A673 (cell line): ENCODE results near the gene BHMT. TPM values are rescaled to one million over a fixed set of nuclear protein-coding genes. Genes with fewer than 3 reads are reported as not detected.

Source experiments
- BruUV-seq: library from RNA; stranded (reverse); fragments of 400-500 nt; replicated peaks from 2 replicates; lab custom pipeline; 2021; lab: Mats Ljungman, UMichigan
- CTCF ChIA-PET: fragments of 300-600 bp; sonication (Branson Sonifier 250); formaldehyde crosslinking; loops from one replicate; lab custom pipeline; 2022; ENCODE audit warnings: antibody characterized with exemption; lab: Charles Lee
- POLR2A ChIA-PET: fragments of 300-600 bp; sonication (Branson Sonifier 250); formaldehyde crosslinking; loops from one replicate; lab custom pipeline; 2022; ENCODE audit warnings: antibody characterized with exemption; ENCODE audit not compliant: low non-redundant PET; lab: Charles Lee
- DNase-seq: peaks from one replicate; pipeline ENCODE4 v3.0.0-alpha.2; 2015; ENCODE audit warnings: low spot score
- H3K27ac ChIP-seq: fragments of 200-600 bp; sonication (generic); 2 replicates; pipeline ENCODE4 v1.5.1; 2016; ENCODE audit warnings: mixed run types, low read depth, mild to moderate bottlenecking, mixed read lengths, antibody characterized with exemption, low read length; ENCODE audit not compliant: poor library complexity, severe bottlenecking
- H3K27me3 ChIP-seq: fragments of 200-600 bp; sonication (generic); replicated peaks from 2 replicates; pipeline ENCODE4 v1.6.1; 2017; ENCODE audit warnings: mixed run types, low read depth, mild to moderate bottlenecking, mixed read lengths, antibody characterized with exemption, low read length; ENCODE audit not compliant: insufficient read depth, poor library complexity
- H3K36me3 ChIP-seq: fragments of 200-600 bp; sonication (generic); 2 replicates; pipeline ENCODE4 v1.6.1; 2016; ENCODE audit warnings: mixed run types, mild to moderate bottlenecking, mixed read lengths, antibody characterized with exemption, low read length; ENCODE audit not compliant: insufficient read depth, poor library complexity, severe bottlenecking
- H3K4me1 ChIP-seq: fragments of 200-600 bp; sonication (generic); 2 replicates; pipeline ENCODE4 v1.6.1; 2017; ENCODE audit warnings: mixed run types, mild to moderate bottlenecking, mixed read lengths, antibody characterized with exemption, low read length; ENCODE audit not compliant: insufficient read depth, poor library complexity, severe bottlenecking
- H3K4me3 ChIP-seq: fragments of 200-600 bp; sonication (generic); 2 replicates; pipeline ENCODE4 v1.5.1; 2016; ENCODE audit warnings: low read depth, mixed run types, mild to moderate bottlenecking, mixed read lengths, low read length; ENCODE audit not compliant: poor library complexity, severe bottlenecking
- H3K9me3 ChIP-seq: fragments of 200-600 bp; sonication (generic); 2 replicates; pipeline ENCODE4 v1.6.1; 2016; ENCODE audit warnings: mixed run types, low read depth, mild to moderate bottlenecking, mixed read lengths, antibody characterized with exemption, low read length; ENCODE audit not compliant: poor library complexity, severe bottlenecking
- CTCF ChIP-seq: fragments of 300-800, 200-600 bp; sonication (generic); conservative IDR thresholded peaks from 2 replicates; pipeline ENCODE4 v1.5.1; 2017; ENCODE audit warnings: low read depth, mild to moderate bottlenecking, antibody characterized with exemption, low read length, moderate library complexity, mixed read lengths
- EZH2 ChIP-seq: fragments of 200-600 bp; sonication (generic); IDR thresholded peaks from 2 replicates; pipeline ENCODE4 v1.6.1; 2017; ENCODE audit warnings: borderline replicate concordance, low read depth, mild to moderate bottlenecking, mixed read lengths, antibody characterized with exemption, low read length; ENCODE audit not compliant: poor library complexity, severe bottlenecking
- intact Hi-C: fragments of 100-400 bp; cut with micrococcal nuclease; formaldehyde crosslinking; loops from one replicate; pipeline ENCODE4 v1.10.0; 2022; ENCODE audit not compliant: unreplicated experiment
- total RNA-seq: library from RNA; stranded (reverse); gene quantifications from 2 replicates; pipeline ENCODE4 v1.2.3, GENCODE V29; 2021

BHMT gene
- total RNA-seq, 1 experiment from 2014 or later: not detected

- POLR2A ChIA-PET: no interaction called here
- no peaks in the 10 kb centered on the region for H3K4me1 ChIP-seq
- no peaks in the 10 kb centered on the region for H3K36me3 ChIP-seq
- no peak overlapping the region for H3K27ac ChIP-seq
- DNase-seq: no peak
- no peak overlapping the region for H3K4me3 ChIP-seq
- CTCF ChIA-PET: no interaction called here
- H3K9me3 ChIP-seq: no peaks in the 10 kb centered on the region
- BruUV-seq: no TSS peak
- intact Hi-C loops: no loop called here
- no peaks in the 10 kb centered on the region for H3K27me3 ChIP-seq
- TF ChIP-seq EZH2 (no peak), CTCF (no peak)
These were observed 56.4 kb downstream of the BHMT start for GRCh38 chr5:79168031-79168430.

GRCh38 chr5:79170661-79171060, 59.1 kb downstream of the BHMT start:
- DNase-seq: no peak
- H3K36me3 ChIP-seq: no peaks in the 10 kb centered on the region
- no peak overlapping the region for H3K27ac ChIP-seq
- H3K4me3 ChIP-seq: no peak overlapping the region
- intact Hi-C loops: no loop called here
- CTCF ChIA-PET: no interaction called here
- no peaks in the 10 kb centered on the region for H3K27me3 ChIP-seq
- no peaks in the 10 kb centered on the region for H3K9me3 ChIP-seq
- no peaks in the 10 kb centered on the region for H3K4me1 ChIP-seq
- BruUV-seq: no TSS peak
- TF ChIP-seq CTCF: no peak
- TF ChIP-seq EZH2: no peak
- POLR2A ChIA-PET: no interaction called here

GRCh38 chr5:79171635-79172245, 60.1 kb downstream of the BHMT start:
- Histone ChIP-seq H3K4me1 (no peaks in the 10 kb centered on the region), H3K9me3 (no peaks in the 10 kb centered on the region), H3K27ac (no peak overlapping the region), H3K4me3 (no peak overlapping the region), H3K36me3 (no peaks in the 10 kb centered on the region), H3K27me3 (no peaks in the 10 kb centered on the region)
- BruUV-seq: no TSS peak
- no peak for TF ChIP-seq EZH2
- no peak for TF ChIP-seq CTCF
- DNase-seq: no peak
- intact Hi-C loops: no loop called here
- CTCF ChIA-PET: no interaction called here
- POLR2A ChIA-PET: no interaction called here
